HG02798 (cell line): Measurements from ENCODE around the gene ITM2C.

Experiments
- ATAC-seq: cut with Tn5 transposase; IDR thresholded peaks from one replicate; pipeline ENCODE4 v1.9.1; 2021; ENCODE audit warnings: mild to moderate bottlenecking; ENCODE audit not compliant: unreplicated experiment, poor library complexity

Gene ITM2C

GRCh38 chr2:230888824-230889400, 24.2 kb downstream of the ITM2C start:
- no peak for ATAC-seq

- ATAC-seq: no peak
Measured at GRCh38 chr2:230889911-230890601, 25.3 kb downstream of the ITM2C start.

GRCh38 chr2:230890646-230891045, 25.9 kb downstream of the ITM2C start:
- ATAC-seq: no peak

GRCh38 chr2:230891064-230891463, 26.3 kb downstream of the ITM2C start:
- ATAC-seq: no peak

GRCh38 chr2:230891509-230891908, 26.8 kb downstream of the ITM2C start:
- ATAC-seq: no peak

- peak; percentile 81 for ATAC-seq
Measured at GRCh38 chr2:230893338-230893737, 28.6 kb downstream of the ITM2C start.

- ATAC-seq: peak; percentile 32
Measured at GRCh38 chr2:230893841-230894781, 29.4 kb downstream of the ITM2C start.

- ATAC-seq: no peak
Measured at GRCh38 chr2:230895536-230896345, 31.0 kb downstream of the ITM2C start.

- ATAC-seq: no peak
Measured at GRCh38 chr2:230896346-230897115, 31.8 kb downstream of the ITM2C start.

- no peak for ATAC-seq
Measured at GRCh38 chr2:230898016-230898712, 33.4 kb downstream of the ITM2C start.

- no peak for ATAC-seq
Measured at GRCh38 chr2:230898713-230899091, 34.0 kb downstream of the ITM2C start.

GRCh38 chr2:230899287-230899686, 34.5 kb downstream of the ITM2C start:
- no peak for ATAC-seq

- no peak for ATAC-seq
Measured at GRCh38 chr2:230899786-230900185, 35.0 kb downstream of the ITM2C start.

GRCh38 chr2:230900336-230900995, 35.7 kb downstream of the ITM2C start:
- no peak for ATAC-seq

- ATAC-seq: no peak
Measured at GRCh38 chr2:230901006-230901405, 36.3 kb downstream of the ITM2C start.

- ATAC-seq: peak; percentile 65
Measured at GRCh38 chr2:230902180-230902899, 37.6 kb downstream of the ITM2C start.

GRCh38 chr2:230903231-230904150, 38.7 kb downstream of the ITM2C start:
- ATAC-seq: no peak
